ENCODE data around the gene LTC4S.

DNA sequence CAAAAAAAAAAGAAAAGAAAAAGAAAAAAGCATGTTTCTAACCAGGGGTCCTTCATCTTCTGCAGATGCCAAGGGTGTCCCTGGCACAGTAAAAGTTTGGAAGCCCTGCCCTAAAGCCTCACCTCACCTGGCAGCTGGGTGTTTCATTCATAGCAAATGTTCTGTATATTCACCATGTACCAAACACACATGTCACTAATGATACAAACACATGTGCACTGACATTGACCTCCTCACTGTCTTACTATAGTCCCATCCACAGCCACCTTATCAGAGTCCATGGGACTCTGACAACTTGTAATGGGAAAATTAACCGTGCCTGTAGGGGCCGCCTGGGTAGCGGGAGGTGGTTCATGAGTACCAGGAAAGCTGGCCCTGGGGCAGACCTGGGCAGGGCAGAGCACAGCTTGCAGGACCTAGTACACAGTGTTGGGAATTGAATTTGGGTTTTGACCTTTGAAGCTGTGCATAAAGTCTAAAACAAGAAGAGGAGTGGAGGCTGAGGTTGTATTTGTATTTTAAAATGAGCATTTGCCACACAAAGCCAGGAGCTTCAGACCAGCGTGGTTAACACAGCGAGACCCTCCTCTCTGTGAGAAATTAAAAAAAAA, 19.3 kb downstream of the LTC4S start:
- TF ChIP-seq, protein P1, sequence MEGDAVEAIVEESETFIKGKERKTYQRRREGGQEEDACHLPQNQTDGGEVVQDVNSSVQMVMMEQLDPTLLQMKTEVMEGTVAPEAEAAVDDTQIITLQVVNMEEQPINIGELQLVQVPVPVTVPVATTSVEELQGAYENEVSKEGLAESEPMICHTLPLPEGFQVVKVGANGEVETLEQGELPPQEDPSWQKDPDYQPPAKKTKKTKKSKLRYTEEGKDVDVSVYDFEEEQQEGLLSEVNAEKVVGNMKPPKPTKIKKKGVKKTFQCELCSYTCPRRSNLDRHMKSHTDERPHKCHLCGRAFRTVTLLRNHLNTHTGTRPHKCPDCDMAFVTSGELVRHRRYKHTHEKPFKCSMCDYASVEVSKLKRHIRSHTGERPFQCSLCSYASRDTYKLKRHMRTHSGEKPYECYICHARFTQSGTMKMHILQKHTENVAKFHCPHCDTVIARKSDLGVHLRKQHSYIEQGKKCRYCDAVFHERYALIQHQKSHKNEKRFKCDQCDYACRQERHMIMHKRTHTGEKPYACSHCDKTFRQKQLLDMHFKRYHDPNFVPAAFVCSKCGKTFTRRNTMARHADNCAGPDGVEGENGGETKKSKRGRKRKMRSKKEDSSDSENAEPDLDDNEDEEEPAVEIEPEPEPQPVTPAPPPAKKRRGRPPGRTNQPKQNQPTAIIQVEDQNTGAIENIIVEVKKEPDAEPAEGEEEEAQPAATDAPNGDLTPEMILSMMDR (IDR thresholded peaks at IDR 0.05; ENCODE audit: low read length) = no peak
- no peak for TF ChIP-seq EZH2 (IDR thresholded peaks at IDR 0.05; ENCODE audit: borderline replicate concordance, low read length)

All from OCI-LY1 (cell line).